HepG2 (cell line): Measurements from ENCODE around the gene CYP4F2. TPM values are rescaled to one million over a fixed set of nuclear protein-coding genes. Genes with fewer than 3 reads are reported as not detected.

Experiments
- BCLAF1 ChIP-seq: fragments of 450-650 bp; IDR thresholded peaks from 2 replicates; pipeline ENCODE4 v1.6.1; 2017; ENCODE audit warnings: mild to moderate bottlenecking
- CBX1 ChIP-seq: IDR thresholded peaks from one replicate; pipeline ENCODE4 v1.6.1; 2016; ENCODE audit warnings: antibody characterized with exemption, low read depth
- FOXO1 ChIP-seq: sonication (generic); formaldehyde crosslinking; IDR thresholded peaks from 2 replicates; pipeline ENCODE4 v1.4.0; 2020; ENCODE audit warnings: missing genetic modification reagents
- HNRNPH1 ChIP-seq: fragments of 200-400 bp; formaldehyde crosslinking; optimal IDR thresholded peaks from 2 replicates; pipeline ENCODE3; 2017; ENCODE audit warnings: mild to moderate bottlenecking, low read depth, low read length
- NBN ChIP-seq: fragments of 450-650 bp; conservative IDR thresholded peaks from 2 replicates; pipeline ENCODE4 v1.6.1; 2017
- NCOA2 ChIP-seq: sonication (generic); formaldehyde crosslinking; IDR thresholded peaks from 2 replicates; pipeline ENCODE4 v1.8.0; 2022; ENCODE audit warnings: inconsistent platforms
- NR0B2 ChIP-seq: sonication (generic); formaldehyde crosslinking; IDR thresholded peaks from 2 replicates; pipeline ENCODE4 v1.4.0; 2020; ENCODE audit warnings: mild to moderate bottlenecking, missing genetic modification reagents
- PBX2 ChIP-seq: IDR thresholded peaks from 2 replicates; pipeline ENCODE4 v1.6.1; 2016; ENCODE audit warnings: control low read depth
- RXRA ChIP-seq: sonication (generic); formaldehyde crosslinking; IDR thresholded peaks from 2 replicates; pipeline ENCODE4 v1.5.1; 2020; ENCODE audit warnings: missing genetic modification reagents
- SALL2 ChIP-seq: sonication (generic); formaldehyde crosslinking; IDR thresholded peaks from 2 replicates; pipeline ENCODE4 v1.8.1; 2023; ENCODE audit warnings: mild to moderate bottlenecking, missing genetic modification reagents, inconsistent platforms
- SOX6 ChIP-seq, 2 experiments: fragments of 450-650 bp in 1 of 2; sonication (generic) in 1 of 2; formaldehyde crosslinking in 1 of 2; IDR thresholded peaks; 2 replicates each; pipeline versions ENCODE4 v1.4.0 to v1.6.1; 2017 to 2020; ENCODE audit warnings: antibody characterized with exemption in 1 of 2, mild to moderate bottlenecking in 1 of 2, missing genetic modification reagents in 1 of 2
- SRF ChIP-seq: IDR thresholded peaks from 2 replicates; pipeline ENCODE4 v1.6.1; 2011; ENCODE audit warnings: mild to moderate bottlenecking, low read depth, low read length, moderate library complexity
- ZBTB37 ChIP-seq: sonication (generic); formaldehyde crosslinking; IDR thresholded peaks from 2 replicates; pipeline ENCODE4 v1.4.0; 2020; ENCODE audit warnings: mild to moderate bottlenecking, missing genetic modification reagents
- ZC3H4 ChIP-seq: sonication (generic); formaldehyde crosslinking; IDR thresholded peaks from 2 replicates; pipeline ENCODE4 v1.4.0; 2020; ENCODE audit warnings: missing genetic modification reagents, borderline replicate concordance
- ZNF430 ChIP-seq: sonication (generic); formaldehyde crosslinking; IDR thresholded peaks from 2 replicates; pipeline ENCODE4 v1.9.0; 2021; ENCODE audit warnings: mild to moderate bottlenecking, missing genetic modification reagents
- ZNF460 ChIP-seq: sonication (generic); formaldehyde crosslinking; IDR thresholded peaks from 2 replicates; pipeline ENCODE4 v1.5.1; 2020; ENCODE audit warnings: missing genetic modification reagents, mild to moderate bottlenecking, borderline replicate concordance
- ZNF550 ChIP-seq: sonication (generic); formaldehyde crosslinking; IDR thresholded peaks from 2 replicates; pipeline ENCODE4 v1.4.0; 2020; ENCODE audit warnings: mild to moderate bottlenecking, missing genetic modification reagents, borderline replicate concordance
- ZNF746 ChIP-seq: sonication (generic); formaldehyde crosslinking; IDR thresholded peaks from 2 replicates; pipeline ENCODE4 v1.8.0; 2022; ENCODE audit warnings: mild to moderate bottlenecking, missing genetic modification reagents
- ZNF776 ChIP-seq: sonication (generic); formaldehyde crosslinking; IDR thresholded peaks from 2 replicates; pipeline ENCODE4 v1.4.0; 2020; ENCODE audit warnings: mild to moderate bottlenecking, missing genetic modification reagents
- polyA plus RNA-seq, 8 experiments: library from polyadenylated mRNA; depleted of rRNA in 3 of 8; stranded (reverse) in 7 of 8; unstranded in 1 of 8; fragments of >200 nt; fragmentation: Illumina TruSeq in 4 of 8; extraction: Trizol in 4 of 8; gene quantifications; 2 replicates each; pipeline versions ENCODE4 v1.2.1 to v1.2.3, GENCODE V29; 2011 to 2016; ENCODE audit warnings: low read depth in 4 of 8, missing spikeins in 1 of 8, mixed read lengths in 1 of 8; ENCODE audit not compliant: insufficient read depth in 1 of 8
- total RNA-seq, 5 experiments: library from RNA; depleted of rRNA; stranded (reverse); fragments of >200 nt; fragmentation: Illumina TruSeq; extraction: Trizol; gene quantifications; 2 replicates each; pipeline ENCODE4 v1.2.3, GENCODE V29; 2016; ENCODE audit warnings: low read depth in 1 of 5
- TF ChIP-seq, protein P1 (sequence below): sonication (generic); formaldehyde crosslinking; conservative IDR thresholded peaks from 2 replicates; pipeline ENCODE4 v1.5.0; 2020; ENCODE audit warnings: missing genetic modification reagents
- TF ChIP-seq, protein P2 (sequence below): sonication (generic); formaldehyde crosslinking; conservative IDR thresholded peaks from 2 replicates; pipeline ENCODE4 v1.8.0; 2022; ENCODE audit warnings: mild to moderate bottlenecking, moderate library complexity, missing genetic modification reagents

Gene CYP4F2
- total and polyA plus RNA-seq, 2 of the 13 experiments (the other 11 are each of a cell fraction or from before 2014, with no cell fraction given): 3.7 to 3.9 TPM

- TF ChIP-seq SALL2 (CRISPR knock-in tag): no peak
- TF ChIP-seq NR0B2 (CRISPR knock-in tag): no peak
- no peak for TF ChIP-seq PBX2 (CRISPR knock-in tag)
- TF ChIP-seq ZBTB37 (CRISPR knock-in tag): no peak
- no peak for TF ChIP-seq ZNF746 (CRISPR knock-in tag)
- no peak for TF ChIP-seq RXRA
- no peak for TF ChIP-seq ZNF550 (CRISPR knock-in tag)
- TF ChIP-seq, protein P1, sequence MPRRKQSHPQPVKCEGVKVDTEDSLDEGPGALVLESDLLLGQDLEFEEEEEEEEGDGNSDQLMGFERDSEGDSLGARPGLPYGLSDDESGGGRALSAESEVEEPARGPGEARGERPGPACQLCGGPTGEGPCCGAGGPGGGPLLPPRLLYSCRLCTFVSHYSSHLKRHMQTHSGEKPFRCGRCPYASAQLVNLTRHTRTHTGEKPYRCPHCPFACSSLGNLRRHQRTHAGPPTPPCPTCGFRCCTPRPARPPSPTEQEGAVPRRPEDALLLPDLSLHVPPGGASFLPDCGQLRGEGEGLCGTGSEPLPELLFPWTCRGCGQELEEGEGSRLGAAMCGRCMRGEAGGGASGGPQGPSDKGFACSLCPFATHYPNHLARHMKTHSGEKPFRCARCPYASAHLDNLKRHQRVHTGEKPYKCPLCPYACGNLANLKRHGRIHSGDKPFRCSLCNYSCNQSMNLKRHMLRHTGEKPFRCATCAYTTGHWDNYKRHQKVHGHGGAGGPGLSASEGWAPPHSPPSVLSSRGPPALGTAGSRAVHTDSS (CRISPR knock-in tag): no peak
- peak; percentile 50; the same call in 1 of the 2 replicates for TF ChIP-seq NCOA2 (CRISPR knock-in tag)
- no peak for TF ChIP-seq SRF
- TF ChIP-seq BCLAF1: no peak
- TF ChIP-seq SOX6 (IDR thresholded peaks at IDR 0.05): no peak
- 0 out of 2 replicates have a peak, but pooled peaks have one; percentile 32 for TF ChIP-seq SOX6 (CRISPR knock-in tag; IDR thresholded peaks at IDR 0.05)
- TF ChIP-seq FOXO1 (CRISPR knock-in tag): peak; percentile 47; the same call in 1 of the 2 replicates
- no peak for TF ChIP-seq ZC3H4 (CRISPR knock-in tag)
- peak; percentile 35; the same call in 1 of the 2 replicates for TF ChIP-seq ZNF776 (CRISPR knock-in tag)
- TF ChIP-seq, protein P2, sequence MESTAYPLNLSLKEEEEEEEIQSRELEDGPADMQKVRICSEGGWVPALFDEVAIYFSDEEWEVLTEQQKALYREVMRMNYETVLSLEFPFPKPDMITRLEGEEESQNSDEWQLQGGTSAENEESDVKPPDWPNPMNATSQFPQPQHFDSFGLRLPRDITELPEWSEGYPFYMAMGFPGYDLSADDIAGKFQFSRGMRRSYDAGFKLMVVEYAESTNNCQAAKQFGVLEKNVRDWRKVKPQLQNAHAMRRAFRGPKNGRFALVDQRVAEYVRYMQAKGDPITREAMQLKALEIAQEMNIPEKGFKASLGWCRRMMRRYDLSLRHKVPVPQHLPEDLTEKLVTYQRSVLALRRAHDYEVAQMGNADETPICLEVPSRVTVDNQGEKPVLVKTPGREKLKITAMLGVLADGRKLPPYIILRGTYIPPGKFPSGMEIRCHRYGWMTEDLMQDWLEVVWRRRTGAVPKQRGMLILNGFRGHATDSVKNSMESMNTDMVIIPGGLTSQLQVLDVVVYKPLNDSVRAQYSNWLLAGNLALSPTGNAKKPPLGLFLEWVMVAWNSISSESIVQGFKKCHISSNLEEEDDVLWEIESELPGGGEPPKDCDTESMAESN (CRISPR knock-in tag): peak; percentile 9; the same call in 1 of the 2 replicates
- no peak for TF ChIP-seq HNRNPH1
- TF ChIP-seq NBN: no peak
- no peak for TF ChIP-seq ZNF460 (CRISPR knock-in tag)
- no peak for TF ChIP-seq ZNF430 (CRISPR knock-in tag)
- no peak for TF ChIP-seq CBX1
Observed at GRCh38 chr19:15934332-15935078, 36.6 kb upstream of the CYP4F2 start, which contains the start of gene CYP4F11 (continued).
